GM12878 (cell line): ENCODE measurements around the gene GAR1. TPM values are rescaled to one million over a fixed set of nuclear protein-coding genes. Genes with fewer than 3 reads are reported as not detected.

Experiments
- ATAC-seq: fragments of 200-7000 bp; cut with Tn5 transposase; 3 replicates; pipeline ENCODE4 v1.9.1; 2020; ENCODE audit warnings: mild to moderate bottlenecking, moderate library complexity
- BruUV-seq: library from RNA; stranded (reverse); fragments of 400-500 nt; replicated peaks from 2 replicates; lab custom pipeline; 2021; lab: Mats Ljungman, UMichigan
- CTCF ChIA-PET: fragments of 300-600 bp; sonication (Branson Sonifier 250); formaldehyde crosslinking; extraction: SDS; loops from one replicate; lab custom pipeline; 2021; ENCODE audit warnings: inconsistent platforms; lab: Yijun Ruan, JAX
- POLR2A ChIA-PET: fragments of 350-600 bp; formaldehyde crosslinking; extraction: SDS; loops from one replicate; lab custom pipeline; 2021; ENCODE audit warnings: inconsistent platforms; lab: Charles Lee
- RAD21 ChIA-PET: fragments of 300-600 bp; sonication (Branson Sonifier 250); formaldehyde crosslinking; loops from one replicate; lab custom pipeline; 2023; ENCODE audit warnings: antibody characterized with exemption; ENCODE audit not compliant: unreplicated experiment; lab: Charles Lee
- SMC1A ChIA-PET: fragments of 300-600 bp; sonication (Branson Sonifier 250); formaldehyde crosslinking; loops from one replicate; lab custom pipeline; 2023; ENCODE audit not compliant: unreplicated experiment, uncharacterized antibody; lab: Charles Lee
- DNase-seq: peaks from one replicate; pipeline ENCODE4 v3.0.0-alpha.2; 2011; ENCODE audit warnings: low read depth, low spot score
- FAIRE-seq: peaks from 3 replicates; lab custom pipeline; 2011; peaks lifted over from hg19 to GRCh38; lab: Jason Lieb, UNC
- H2AFZ ChIP-seq: 2 replicates; pipeline ENCODE4 v1.6.0; 2011; ENCODE audit warnings: low read depth, low read length, control low read depth; ENCODE audit not compliant: control insufficient read depth
- H3K27ac ChIP-seq: 2 replicates; pipeline ENCODE4 v1.5.1; 2011; ENCODE audit warnings: control low read depth; ENCODE audit not compliant: control insufficient read depth, insufficient read depth
- H3K27me3 ChIP-seq, 2 experiments: replicated peaks in 1 of 2; 2 replicates each; pipeline versions ENCODE4 v1.6.0 to v1.6.1; 2011; ENCODE audit warnings: low read length in 1 of 2; ENCODE audit not compliant: control insufficient read depth in 2 of 2, insufficient read depth in 2 of 2
- H3K36me3 ChIP-seq, 2 experiments: 2 replicates each; pipeline ENCODE4 v1.5.1; 2011; ENCODE audit warnings: low read length in 1 of 2; ENCODE audit not compliant: control insufficient read depth in 2 of 2, insufficient read depth in 2 of 2
- H3K4me1 ChIP-seq: 2 replicates; pipeline ENCODE4 v1.6.1; 2011; ENCODE audit warnings: mild to moderate bottlenecking, low read length, moderate library complexity, mixed read lengths; ENCODE audit not compliant: control insufficient read depth, insufficient read depth
- H3K4me2 ChIP-seq: 2 replicates; pipeline ENCODE4 v1.6.0; 2011; ENCODE audit warnings: control low read depth; ENCODE audit not compliant: control insufficient read depth, insufficient read depth
- H3K4me3 ChIP-seq: fragments of 200-600 bp; sonication (generic); 2 replicates; pipeline ENCODE4 v1.5.1; 2016
- H3K79me2 ChIP-seq: 2 replicates; pipeline ENCODE4 v1.6.0; 2011; ENCODE audit warnings: low read length; ENCODE audit not compliant: control insufficient read depth, insufficient read depth
- H3K9ac ChIP-seq: 2 replicates; pipeline ENCODE4 v1.8.0; 2011; ENCODE audit warnings: low read length, control low read depth, mixed read lengths; ENCODE audit not compliant: control insufficient read depth, insufficient read depth
- H3K9me3 ChIP-seq: replicated peaks from 3 replicates; pipeline ENCODE4 v1.5.1; 2011; ENCODE audit warnings: mild to moderate bottlenecking, low read length; ENCODE audit not compliant: control insufficient read depth, insufficient read depth
- H4K20me1 ChIP-seq: 2 replicates; pipeline ENCODE4 v1.6.0; 2011; ENCODE audit not compliant: control insufficient read depth, insufficient read depth
- BCL3 ChIP-seq: IDR thresholded peaks from 2 replicates; pipeline ENCODE4 v1.6.1; 2011; ENCODE audit warnings: borderline replicate concordance, low read depth, mild to moderate bottlenecking, moderate library complexity, low read length; ENCODE audit not compliant: insufficient read depth, poor library complexity, severe bottlenecking
- CREM ChIP-seq: IDR thresholded peaks from 2 replicates; pipeline ENCODE4 v1.6.1; 2014; ENCODE audit warnings: antibody characterized with exemption, low read depth
- EGR1 ChIP-seq, 2 experiments: IDR thresholded peaks; 1 replicate in 1 of 2; 2 replicates in 1 of 2; pipeline ENCODE4 v1.6.1; 2011 to 2012; ENCODE audit warnings: low read depth in 2 of 2, low read length in 2 of 2, borderline replicate concordance in 1 of 2, mild to moderate bottlenecking in 1 of 2, moderate library complexity in 1 of 2
- EZH2 ChIP-seq: IDR thresholded peaks from 2 replicates; pipeline ENCODE4 v1.6.1; 2012; ENCODE audit warnings: low read depth, mild to moderate bottlenecking, control low read depth, inconsistent platforms, low read length, borderline replicate concordance; ENCODE audit not compliant: control insufficient read depth
- GATAD2B ChIP-seq: fragments of 450-650 bp; conservative IDR thresholded peaks from 2 replicates; pipeline ENCODE4 v1.6.1; 2017; ENCODE audit warnings: low read depth, mild to moderate bottlenecking, moderate library complexity
- IRF5 ChIP-seq: fragments of 450-650 bp; IDR thresholded peaks from 2 replicates; pipeline ENCODE4 v1.6.1; 2017; ENCODE audit warnings: borderline replicate concordance
- MEF2A ChIP-seq: IDR thresholded peaks from 2 replicates; pipeline ENCODE4 v1.6.1; 2011; ENCODE audit warnings: low read depth, mild to moderate bottlenecking, low read length, moderate library complexity; ENCODE audit not compliant: insufficient read depth
- MEF2B ChIP-seq: fragments of 450-650 bp; IDR thresholded peaks from 2 replicates; pipeline ENCODE4 v1.6.1; 2018; ENCODE audit warnings: mild to moderate bottlenecking, moderate library complexity; ENCODE audit not compliant: partially characterized antibody, poor library complexity, severe bottlenecking
- MYC ChIP-seq: IDR thresholded peaks from 2 replicates; pipeline ENCODE4 v1.6.1; 2011; ENCODE audit warnings: mild to moderate bottlenecking, low read length, moderate library complexity, inconsistent platforms; ENCODE audit not compliant: insufficient read depth, insufficient replicate concordance, insufficient read length, severe bottlenecking
- SUPT20H ChIP-seq: IDR thresholded peaks from 2 replicates; pipeline ENCODE4 v1.6.1; 2011; ENCODE audit warnings: low read depth, mild to moderate bottlenecking, low read length, moderate library complexity, borderline replicate concordance; ENCODE audit not compliant: control insufficient read depth
- YY1 ChIP-seq: IDR thresholded peaks from 2 replicates; pipeline ENCODE4 v1.6.1; 2011; ENCODE audit warnings: low read depth, mild to moderate bottlenecking, low read length
- ZNF384 ChIP-seq: IDR thresholded peaks from 2 replicates; pipeline ENCODE4 v1.6.1; 2012; ENCODE audit warnings: low read depth, mild to moderate bottlenecking, low read length, improper control_type of control experiment, borderline replicate concordance
- in situ Hi-C: fragments of 300-500 bp; cut with MboI; formaldehyde crosslinking; loops from 9 replicates; pipeline ENCODE4 v1.14.3; 2018; ENCODE audit warnings: mixed read lengths
- intact Hi-C: fragments of 100-400 bp; cut with micrococcal nuclease; formaldehyde crosslinking; loops from one replicate; pipeline ENCODE4 v1.14.2; 2022; ENCODE audit not compliant: unreplicated experiment
- polyA plus RNA-seq, 11 experiments: library from polyadenylated mRNA; depleted of rRNA in 4 of 11; unstranded in 6 of 11; stranded (reverse) in 5 of 11; fragments of >200 nt; fragmentation: Nextera tagmentation in 4 of 11; fragmentation: Illumina TruSeq in 1 of 11; extraction: Ambion mirVana in 4 of 11; extraction: Trizol in 1 of 11; gene quantifications; 1 replicate in 1 of 11; 2 replicates in 10 of 11; pipeline versions ENCODE4 v1.2.1 to v1.2.3, GENCODE V29; 2011 to 2016; ENCODE audit warnings: inconsistent platforms in 2 of 11, missing spikeins in 2 of 11, low read depth in 1 of 11
- total RNA-seq, 4 experiments: library from RNA; depleted of rRNA in 3 of 4; stranded (reverse); fragments of >200 nt in 3 of 4; fragmentation: Illumina TruSeq in 1 of 4; extraction: Trizol in 1 of 4; gene quantifications; 2 replicates each; pipeline versions ENCODE4 v1.2.1 to v1.2.3, GENCODE V29; 2013 to 2021
- TF ChIP-seq, protein P1 (sequence below): fragments of 450-650 bp; IDR thresholded peaks from 2 replicates; pipeline ENCODE4 v1.6.1; 2017; ENCODE audit warnings: antibody characterized with exemption, mild to moderate bottlenecking, moderate library complexity
- TF ChIP-seq, protein P2 (sequence below): IDR thresholded peaks from 2 replicates; pipeline ENCODE4 v1.6.1; 2011; ENCODE audit warnings: low read depth, mild to moderate bottlenecking, low read length, moderate library complexity, borderline replicate concordance; ENCODE audit errors: extremely low read depth
- TF ChIP-seq, protein P3 (sequence below): fragments of 450-650 bp; IDR thresholded peaks from 2 replicates; pipeline ENCODE4 v1.6.1; 2016; ENCODE audit warnings: mild to moderate bottlenecking

The GAR1 gene
- total and polyA plus RNA-seq, 10 of the 15 experiments (the other 5 are each of a cell fraction or from before 2014, with no cell fraction given), result 11.7 to 76.3 (median 29.8) TPM

DNA sequence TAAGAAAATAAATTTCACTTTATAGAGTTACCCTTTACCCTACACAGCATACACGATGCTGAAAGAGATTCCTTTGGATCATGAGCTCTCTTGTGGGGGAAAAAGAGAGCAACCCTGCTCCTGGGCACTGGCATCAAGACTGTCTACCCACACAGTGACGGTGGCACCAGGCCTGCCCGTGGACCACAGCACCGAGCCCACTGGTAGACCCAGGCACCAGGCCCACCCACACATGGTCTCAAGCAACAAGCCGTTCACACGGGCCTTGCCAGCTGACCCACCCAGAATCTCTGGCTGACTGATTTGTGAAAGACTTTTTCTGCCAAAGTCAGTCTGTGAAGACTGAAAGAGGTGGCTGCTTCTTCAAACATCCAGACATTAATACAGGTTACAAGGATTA lies 20.5 kb upstream of the GAR1 start (continued):
- TF ChIP-seq BCL3, result no peak
- TF ChIP-seq EGR1 (IDR thresholded peaks at IDR 0.05; ENCODE audit: borderline replicate concordance in 1 of 2, low read depth in 2 of 2, low read length in 2 of 2), result no peak
- TF ChIP-seq, all 136 proteins: peak for 0

- in situ Hi-C loops (no loop called here), intact Hi-C loops (no loop called here)
- H3K4me1 ChIP-seq, result no peaks in the 10 kb centered on the region
- H3K9ac ChIP-seq, result no peak overlapping the region
- SMC1A ChIA-PET, result no interaction called here
- H2AFZ ChIP-seq, result no peak overlapping the region
- FAIRE-seq (no peak), ATAC-seq (peak; percentile 67), DNase-seq (no peak)
- H3K36me3 ChIP-seq, result no peaks in the 10 kb centered on the region
- H3K4me2 ChIP-seq, result no peak overlapping the region
- H4K20me1 ChIP-seq, result no peaks in the 10 kb centered on the region
- no peak overlapping the region for H3K4me3 ChIP-seq
- H3K27ac ChIP-seq, result no peak overlapping the region
- POLR2A ChIA-PET, result no interaction called here
- CTCF ChIA-PET, result no interaction called here
- H3K9me3 ChIP-seq, result peaks cover 2% of the 10 kb centered on the region; the same call in 1 of the 3 replicates
- peaks cover 0 to 2% of the 10 kb centered on the region in 2 experiments; a peak in 1 of 4 replicates for H3K27me3 ChIP-seq
- BruUV-seq, result no TSS peak
- no peaks in the 10 kb centered on the region for H3K79me2 ChIP-seq
- RAD21 ChIA-PET, result no interaction called here
- no peak for TF ChIP-seq ZNF384
- TF ChIP-seq IRF5, result no peak
- TF ChIP-seq GATAD2B, result no peak
- no peak for TF ChIP-seq SUPT20H
- TF ChIP-seq, protein P1, sequence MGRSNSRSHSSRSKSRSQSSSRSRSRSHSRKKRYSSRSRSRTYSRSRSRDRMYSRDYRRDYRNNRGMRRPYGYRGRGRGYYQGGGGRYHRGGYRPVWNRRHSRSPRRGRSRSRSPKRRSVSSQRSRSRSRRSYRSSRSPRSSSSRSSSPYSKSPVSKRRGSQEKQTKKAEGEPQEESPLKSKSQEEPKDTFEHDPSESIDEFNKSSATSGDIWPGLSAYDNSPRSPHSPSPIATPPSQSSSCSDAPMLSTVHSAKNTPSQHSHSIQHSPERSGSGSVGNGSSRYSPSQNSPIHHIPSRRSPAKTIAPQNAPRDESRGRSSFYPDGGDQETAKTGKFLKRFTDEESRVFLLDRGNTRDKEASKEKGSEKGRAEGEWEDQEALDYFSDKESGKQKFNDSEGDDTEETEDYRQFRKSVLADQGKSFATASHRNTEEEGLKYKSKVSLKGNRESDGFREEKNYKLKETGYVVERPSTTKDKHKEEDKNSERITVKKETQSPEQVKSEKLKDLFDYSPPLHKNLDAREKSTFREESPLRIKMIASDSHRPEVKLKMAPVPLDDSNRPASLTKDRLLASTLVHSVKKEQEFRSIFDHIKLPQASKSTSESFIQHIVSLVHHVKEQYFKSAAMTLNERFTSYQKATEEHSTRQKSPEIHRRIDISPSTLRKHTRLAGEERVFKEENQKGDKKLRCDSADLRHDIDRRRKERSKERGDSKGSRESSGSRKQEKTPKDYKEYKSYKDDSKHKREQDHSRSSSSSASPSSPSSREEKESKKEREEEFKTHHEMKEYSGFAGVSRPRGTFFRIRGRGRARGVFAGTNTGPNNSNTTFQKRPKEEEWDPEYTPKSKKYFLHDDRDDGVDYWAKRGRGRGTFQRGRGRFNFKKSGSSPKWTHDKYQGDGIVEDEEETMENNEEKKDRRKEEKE, result no peak
- TF ChIP-seq MYC, result no peak
- TF ChIP-seq, protein P2, sequence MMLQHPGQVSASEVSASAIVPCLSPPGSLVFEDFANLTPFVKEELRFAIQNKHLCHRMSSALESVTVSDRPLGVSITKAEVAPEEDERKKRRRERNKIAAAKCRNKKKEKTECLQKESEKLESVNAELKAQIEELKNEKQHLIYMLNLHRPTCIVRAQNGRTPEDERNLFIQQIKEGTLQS, result no peak
- TF ChIP-seq CREM, result no peak
- TF ChIP-seq EZH2, result no peak
- TF ChIP-seq MEF2A, result no peak
- TF ChIP-seq, protein P3, sequence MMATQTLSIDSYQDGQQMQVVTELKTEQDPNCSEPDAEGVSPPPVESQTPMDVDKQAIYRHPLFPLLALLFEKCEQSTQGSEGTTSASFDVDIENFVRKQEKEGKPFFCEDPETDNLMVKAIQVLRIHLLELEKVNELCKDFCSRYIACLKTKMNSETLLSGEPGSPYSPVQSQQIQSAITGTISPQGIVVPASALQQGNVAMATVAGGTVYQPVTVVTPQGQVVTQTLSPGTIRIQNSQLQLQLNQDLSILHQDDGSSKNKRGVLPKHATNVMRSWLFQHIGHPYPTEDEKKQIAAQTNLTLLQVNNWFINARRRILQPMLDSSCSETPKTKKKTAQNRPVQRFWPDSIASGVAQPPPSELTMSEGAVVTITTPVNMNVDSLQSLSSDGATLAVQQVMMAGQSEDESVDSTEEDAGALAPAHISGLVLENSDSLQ, result no peak
- TF ChIP-seq MEF2B, result no peak
- no peak for TF ChIP-seq YY1
Observed at GRCh38 chr4:109798866-109799265, 16.7 kb upstream of the GAR1 start.
